KMS-11 (cell line): ENCODE data around the gene ZNF212.

Experiments used
- H2AFZ ChIP-seq: fragments of 200-600 bp; sonication (generic); 2 replicates; pipeline ENCODE4 v1.6.1; 2016; ENCODE audit warnings: antibody characterized with exemption, mixed run types, low read depth
- H3K27ac ChIP-seq: fragments of 200-600 bp; sonication (generic); 2 replicates; pipeline ENCODE4 v1.6.1; 2016; ENCODE audit warnings: mild to moderate bottlenecking, mixed run types
- H3K27me3 ChIP-seq: fragments of 200-600 bp; sonication (generic); 2 replicates; pipeline ENCODE4 v1.6.1; 2017; ENCODE audit warnings: mild to moderate bottlenecking, low read depth, mixed run types, moderate library complexity; ENCODE audit not compliant: insufficient read depth
- H3K36me3 ChIP-seq: fragments of 200-600 bp; sonication (generic); 2 replicates; pipeline ENCODE4 v1.6.1; 2017; ENCODE audit warnings: mild to moderate bottlenecking, mixed run types; ENCODE audit not compliant: insufficient read depth
- H3K4me1 ChIP-seq: fragments of 200-600 bp; sonication (generic); 2 replicates; pipeline ENCODE4 v1.6.1; 2016; ENCODE audit warnings: mild to moderate bottlenecking, low read depth, mixed run types; ENCODE audit not compliant: poor library complexity, severe bottlenecking
- H3K4me2 ChIP-seq: fragments of 200-600 bp; sonication (generic); 2 replicates; pipeline ENCODE4 v1.7.0; 2016; ENCODE audit warnings: mild to moderate bottlenecking, mixed run types
- H3K4me3 ChIP-seq: fragments of 200-600 bp; sonication (generic); IDR thresholded peaks from 2 replicates; pipeline ENCODE4 v1.6.1; 2017; ENCODE audit warnings: low read depth, low read length, mixed read lengths; ENCODE audit not compliant: insufficient read depth
- H3K79me2 ChIP-seq: fragments of 200-600 bp; sonication (generic); 2 replicates; pipeline ENCODE4 v1.6.1; 2016; ENCODE audit warnings: low read depth, mixed run types; ENCODE audit not compliant: insufficient read depth
- H3K9ac ChIP-seq: fragments of 200-600 bp; sonication (generic); 2 replicates; pipeline ENCODE4 v1.6.1; 2016; ENCODE audit warnings: mild to moderate bottlenecking, mixed run types
- H4K20me1 ChIP-seq: fragments of 200-600 bp; sonication (generic); 2 replicates; pipeline ENCODE4 v1.6.1; 2016; ENCODE audit warnings: mild to moderate bottlenecking, mixed run types; ENCODE audit not compliant: insufficient read depth
- CTCF ChIP-seq: fragments of 200-600 bp; sonication (generic); conservative IDR thresholded peaks from 2 replicates; pipeline ENCODE4 v1.6.1; 2017; ENCODE audit warnings: low read depth, mild to moderate bottlenecking, antibody characterized with exemption, low read length, moderate library complexity, mixed read lengths

The ZNF212 gene

DNA sequence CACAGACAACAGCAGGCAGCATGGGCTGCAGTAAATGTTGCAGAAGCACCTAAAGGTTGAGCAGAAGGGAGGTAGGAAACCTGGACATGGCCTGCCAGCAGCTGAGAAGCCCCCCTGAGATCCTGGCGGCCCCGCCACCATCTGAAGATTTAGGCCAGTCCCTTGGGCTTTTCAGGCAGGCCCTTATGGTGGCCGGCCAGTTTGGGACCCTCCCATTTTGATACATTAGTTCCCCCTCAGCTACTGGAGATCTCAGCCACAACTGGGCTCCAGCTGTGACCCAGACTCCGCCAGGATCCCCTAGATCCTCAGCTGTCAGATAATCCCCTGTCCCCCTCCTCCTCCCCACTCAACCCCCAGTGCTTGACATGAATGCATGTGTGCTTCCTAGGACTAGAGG is 56.9 kb downstream of the ZNF212 start:
- Histone ChIP-seq H3K9ac (no peak overlapping the region), H2AFZ (no peak overlapping the region), H4K20me1 (no peaks in the 10 kb centered on the region), H3K4me2 (no peak overlapping the region), H3K4me3 (no peak overlapping the region), H3K36me3 (no peaks in the 10 kb centered on the region), H3K27me3 (no peaks in the 10 kb centered on the region), H3K4me1 (peaks cover 4% of the 10 kb centered on the region), H3K79me2 (no peaks in the 10 kb centered on the region), H3K27ac (no peak overlapping the region)
- no peak for TF ChIP-seq CTCF

DNA sequence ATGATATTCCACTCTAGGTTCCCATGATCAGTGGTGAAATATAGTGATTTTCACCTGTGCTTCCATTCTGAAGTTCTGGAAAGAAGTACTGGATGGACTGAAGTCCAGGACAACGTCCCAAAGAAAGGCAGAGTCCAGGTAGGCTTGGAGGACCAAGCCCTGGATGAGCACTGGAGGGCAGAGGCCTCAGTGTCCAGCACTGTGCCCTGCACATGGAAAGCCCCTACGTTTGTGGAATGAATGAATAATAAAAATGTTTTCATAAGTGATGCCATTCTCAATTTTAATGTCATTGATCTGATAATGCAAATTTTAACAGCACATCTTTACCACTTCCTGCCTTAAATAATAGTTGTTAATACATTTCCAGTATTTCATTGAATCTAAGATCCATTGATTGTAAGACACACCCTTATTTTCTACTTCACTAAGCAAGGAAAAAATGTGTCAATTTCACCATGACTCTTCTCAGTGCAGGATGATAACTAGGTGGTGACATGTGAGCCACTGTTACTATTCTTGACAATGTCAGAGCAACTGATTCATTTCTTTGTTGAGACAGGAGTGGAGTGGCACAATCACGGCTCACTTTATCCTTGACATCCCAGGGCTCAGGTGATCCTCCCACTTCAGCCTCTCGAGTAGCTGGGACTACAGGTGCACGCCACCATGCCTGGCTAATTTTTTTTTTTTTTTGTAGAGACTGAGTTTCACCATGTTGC is 57.7 kb downstream of the ZNF212 start:
- TF ChIP-seq CTCF: no peak
- no peaks in the 10 kb centered on the region for H3K79me2 ChIP-seq

DNA sequence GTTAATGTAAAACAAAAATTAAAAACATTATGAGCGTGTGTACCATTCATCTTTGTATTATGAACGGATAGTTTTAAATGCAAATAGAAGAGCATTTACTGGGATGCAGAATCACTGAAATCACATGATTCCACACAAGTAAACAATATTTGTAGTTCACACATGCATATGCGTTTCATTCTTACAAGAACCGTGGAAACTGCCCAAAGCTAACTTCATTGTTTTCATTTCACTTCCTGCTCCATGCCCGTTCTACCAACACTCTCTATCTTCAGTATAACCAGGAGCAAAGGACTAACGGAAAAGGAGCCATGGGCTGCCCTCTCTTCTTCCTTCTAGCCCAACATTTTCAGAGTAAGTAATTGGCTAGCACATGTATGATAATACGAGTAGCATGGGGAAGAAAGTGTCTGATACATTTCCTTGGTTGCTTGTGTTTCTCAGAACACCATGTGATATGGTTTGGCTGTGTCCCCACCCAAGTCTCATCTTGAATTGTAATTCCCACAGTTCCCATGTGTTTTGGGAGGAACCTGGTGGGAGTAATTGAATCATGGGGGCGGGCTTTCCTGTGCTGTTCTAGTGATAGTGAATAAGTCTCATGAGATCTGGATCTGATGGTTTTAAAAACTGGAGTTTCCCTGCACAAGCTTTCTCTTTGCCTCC is 61.3 kb downstream of the ZNF212 start:
- H3K27me3 ChIP-seq: no peaks in the 10 kb centered on the region
- no peaks in the 10 kb centered on the region for H4K20me1 ChIP-seq
- no peaks in the 10 kb centered on the region for H3K79me2 ChIP-seq
- H3K36me3 ChIP-seq: no peaks in the 10 kb centered on the region
- no peak overlapping the region for H3K4me2 ChIP-seq
- no peak for TF ChIP-seq CTCF
- no peak overlapping the region for H3K9ac ChIP-seq
- no peak overlapping the region for H3K4me3 ChIP-seq
- H2AFZ ChIP-seq: no peak overlapping the region
- no peak overlapping the region for H3K27ac ChIP-seq
- H3K4me1 ChIP-seq: no peaks in the 10 kb centered on the region

More for the DNA sequence above, 57.7 kb downstream of the ZNF212 start:
- H4K20me1 ChIP-seq: no peaks in the 10 kb centered on the region
- H3K4me3 ChIP-seq: no peak overlapping the region
- H2AFZ ChIP-seq: no peak overlapping the region
- H3K27me3 ChIP-seq: no peaks in the 10 kb centered on the region
- H3K4me1 ChIP-seq: peaks cover 4% of the 10 kb centered on the region
- H3K27ac ChIP-seq: no peak overlapping the region
- H3K36me3 ChIP-seq: no peaks in the 10 kb centered on the region
- H3K4me2 ChIP-seq: no peak overlapping the region
- H3K9ac ChIP-seq: no peak overlapping the region

DNA sequence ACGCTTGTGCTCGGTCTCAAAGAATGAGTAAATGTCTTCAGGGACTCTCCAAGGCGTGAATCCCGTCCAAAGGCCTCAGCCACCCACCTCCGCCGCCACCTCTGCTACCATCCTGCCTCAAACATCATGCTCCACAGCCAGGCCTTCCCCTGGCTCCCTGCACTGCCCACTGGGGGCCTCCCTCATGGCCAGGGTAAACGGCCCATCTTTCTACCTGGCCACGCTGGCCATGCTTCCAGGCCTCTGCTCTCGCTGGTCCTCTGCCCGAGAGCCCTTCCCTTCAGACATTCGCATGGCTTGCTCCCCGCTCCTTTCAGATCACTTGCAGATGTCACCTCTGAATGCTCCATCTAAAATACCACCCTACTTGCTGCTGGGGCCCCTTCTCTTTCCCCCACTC is 62.8 kb downstream of the ZNF212 start:
- no peak for TF ChIP-seq CTCF
- Histone ChIP-seq H3K9ac (no peak overlapping the region), H3K4me1 (no peaks in the 10 kb centered on the region), H3K4me2 (no peak overlapping the region), H3K27ac (no peak overlapping the region), H3K27me3 (no peaks in the 10 kb centered on the region), H4K20me1 (no peaks in the 10 kb centered on the region), H3K36me3 (no peaks in the 10 kb centered on the region), H3K79me2 (no peaks in the 10 kb centered on the region), H2AFZ (no peak overlapping the region), H3K4me3 (no peak overlapping the region)
